HG02973 (cell line): ENCODE results near the gene PAX6.

ENCODE experiments used
- ATAC-seq: cut with Tn5 transposase; IDR thresholded peaks from one replicate; pipeline ENCODE4 v1.9.1; 2021; ENCODE audit warnings: moderate library complexity; ENCODE audit not compliant: unreplicated experiment

Gene PAX6

GRCh38 chr11:31798554-31799434 lies 12.3 kb downstream of the PAX6 start:
- ATAC-seq = peak; percentile 53

GRCh38 chr11:31798057-31798553 lies 13.0 kb downstream of the PAX6 start:
- ATAC-seq = no peak

- no peak for ATAC-seq
Observed at GRCh38 chr11:31797190-31798056, 13.7 kb downstream of the PAX6 start.

- ATAC-seq = no peak
Observed at GRCh38 chr11:31796499-31797189, 14.5 kb downstream of the PAX6 start.

GRCh38 chr11:31795706-31796498 lies 15.2 kb downstream of the PAX6 start:
- no peak for ATAC-seq

- no peak for ATAC-seq
Observed at GRCh38 chr11:31794548-31794947, 16.6 kb downstream of the PAX6 start.

- no peak for ATAC-seq
Observed at GRCh38 chr11:31793264-31793663, 17.9 kb downstream of the PAX6 start.

- no peak for ATAC-seq
Observed at GRCh38 chr11:31792456-31792855, 18.7 kb downstream of the PAX6 start.

GRCh38 chr11:31792036-31792435 lies 19.1 kb downstream of the PAX6 start:
- no peak for ATAC-seq

- ATAC-seq = no peak
Observed at GRCh38 chr11:31790649-31791048, 20.5 kb downstream of the PAX6 start.

GRCh38 chr11:31788085-31788484 lies 23.0 kb downstream of the PAX6 start:
- no peak for ATAC-seq

- no peak for ATAC-seq
Observed at GRCh38 chr11:31786996-31787685, 24.0 kb downstream of the PAX6 start.

GRCh38 chr11:31784611-31785010 lies 26.5 kb downstream of the PAX6 start:
- no peak for ATAC-seq

- no peak for ATAC-seq
Observed at GRCh38 chr11:31783252-31783651, 27.9 kb downstream of the PAX6 start.

- no peak for ATAC-seq
Observed at GRCh38 chr11:31782257-31782656, 28.9 kb downstream of the PAX6 start.

GRCh38 chr11:31780480-31780971 lies 30.6 kb downstream of the PAX6 start:
- ATAC-seq = no peak

- no peak for ATAC-seq
Observed at GRCh38 chr11:31780078-31780477, 31.0 kb downstream of the PAX6 start.

- no peak for ATAC-seq
Observed at GRCh38 chr11:31779374-31779791, 31.7 kb downstream of the PAX6 start.

GRCh38 chr11:31772412-31772811 lies 38.7 kb downstream of the PAX6 start:
- ATAC-seq = no peak
